ENCODE data around the gene SNN. TPM values are rescaled to one million over a fixed set of nuclear protein-coding genes. Genes with fewer than 3 reads are reported as not detected.

The SNN gene
- total and polyA plus RNA-seq, 12 donors, result 10.1 to 61.4 (median 35.9) TPM

DNA sequence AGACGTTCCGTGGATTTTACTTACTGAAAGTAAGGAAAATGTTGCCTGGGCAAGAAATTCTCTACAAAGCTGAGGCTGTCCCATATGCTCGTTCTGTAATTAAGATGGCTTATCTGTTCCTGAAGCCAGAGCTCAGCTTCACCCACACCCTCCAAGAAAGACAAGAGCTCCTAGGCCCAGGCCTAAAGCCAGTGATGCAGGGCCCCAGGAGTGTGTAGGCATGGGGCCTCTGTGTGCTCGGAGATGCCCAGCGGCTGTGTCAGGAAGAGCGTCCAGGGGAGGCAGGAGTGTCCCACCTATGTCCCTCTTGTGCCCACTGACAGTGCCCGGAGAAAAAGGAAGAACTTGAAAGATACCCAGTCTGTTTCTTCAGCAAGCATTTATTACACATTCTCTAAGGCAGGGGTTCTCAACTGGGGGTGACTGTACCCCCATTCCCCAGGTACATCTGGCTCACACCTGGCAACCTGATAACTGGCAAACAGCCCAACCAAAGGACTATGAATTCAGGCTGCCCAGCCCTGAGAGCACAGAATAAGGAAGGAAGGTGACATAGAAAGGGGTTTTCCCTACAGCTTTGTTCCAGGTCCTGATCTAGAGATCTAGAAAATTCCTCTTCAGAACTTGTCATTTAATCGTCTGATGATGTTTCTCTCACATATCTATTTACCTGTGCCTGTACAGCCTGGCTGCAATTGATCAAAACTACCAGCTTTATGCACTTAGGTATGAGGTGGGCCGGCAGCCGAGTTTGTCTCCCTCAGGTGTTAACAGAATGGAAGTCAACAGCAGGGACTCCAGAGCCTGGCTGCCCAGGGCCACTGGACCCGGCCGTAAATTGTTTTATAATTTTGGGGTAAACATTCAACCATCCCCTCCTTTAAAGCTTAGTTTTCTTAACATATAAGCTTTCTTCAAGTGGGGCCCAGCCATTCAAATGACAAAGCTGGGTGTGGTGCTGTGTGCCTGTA is 12.0 kb downstream of the SNN start:
- ATAC-seq, result no peak
- H3K9me3 ChIP-seq, result no peaks in the 10 kb centered on the region
- peaks cover 27 to 84% (median 77%) of the 10 kb centered on the region in 9 donors for H3K4me1 ChIP-seq
- intact Hi-C loops (cut with DNase I), result no loop called here
- H3K36me3 ChIP-seq, result peaks cover 0 to 96% (median 41%) of the 10 kb centered on the region in 9 donors
- H3K27me3 ChIP-seq, result no peaks in the 10 kb centered on the region
- H3K27ac ChIP-seq, result peak overlapping the region in 2 of 10 donors; percentile 36 to 40
- 78 to 87% methylated on average over 12 of the region's 12 CpGs for WGBS, 2 donors
- H3K4me3 ChIP-seq, result no peak overlapping the region
- no peak for DNase-seq
- TF ChIP-seq CTCF (IDR thresholded peaks at IDR 0.05), result no peak

GRCh38 chr16:11681556-11681955 is 13.3 kb downstream of the SNN start:
- DNase-seq, result no peak
- Histone ChIP-seq H3K4me1 (peaks cover 20 to 79% (median 70%) of the 10 kb centered on the region in 9 donors), H3K36me3 (peaks cover 0 to 98% (median 47%) of the 10 kb centered on the region in 9 donors), H3K4me3 (no peak overlapping the region), H3K27me3 (no peaks in the 10 kb centered on the region), H3K27ac (peak overlapping the region in 4 of 10 donors; percentile 22 to 68 (median 33)), H3K9me3 (no peaks in the 10 kb centered on the region)
- peak in 3 of 8 donors; percentile 32 to 57 (median 48) for ATAC-seq
- WGBS, 2 donors, result 44 to 67% methylated on average over 2 of the region's 2 CpGs
- TF ChIP-seq CTCF (IDR thresholded peaks at IDR 0.05), result no peak
- intact Hi-C loops (cut with DNase I), result no loop called here

DNA sequence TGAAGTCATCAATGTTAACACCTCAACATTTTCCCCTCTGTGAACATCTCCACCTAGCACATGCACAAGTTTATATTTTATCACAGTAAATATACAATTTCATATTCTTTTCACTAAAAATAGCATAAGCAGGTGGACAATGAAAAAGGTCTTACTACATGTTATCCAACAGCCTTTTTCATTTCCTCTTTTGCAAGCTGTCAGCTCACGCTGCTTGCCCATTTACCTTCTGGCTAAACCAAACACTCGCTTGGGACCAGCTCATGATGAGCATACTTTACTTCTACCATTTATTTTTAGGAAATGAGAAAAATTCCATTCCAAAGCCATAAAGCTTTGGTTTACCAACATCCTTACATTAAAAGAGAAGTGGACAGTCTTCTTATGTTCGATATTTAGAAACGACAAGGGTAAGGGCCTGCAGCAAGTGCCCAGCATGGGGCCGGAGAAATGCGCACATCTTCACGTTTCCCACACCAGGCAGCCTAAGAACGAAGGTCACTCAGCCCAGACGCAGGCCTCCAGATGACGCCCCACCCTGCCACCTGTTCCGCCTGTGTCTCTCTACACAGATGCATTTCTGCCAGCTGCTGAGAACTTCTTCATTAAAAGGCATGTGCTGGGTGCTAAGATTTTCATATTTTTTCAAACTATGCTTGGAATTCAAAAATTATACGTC is 13.9 kb downstream of the SNN start:
- Histone ChIP-seq H3K4me3 (no peak overlapping the region), H3K4me1 (peaks cover 20 to 79% (median 65%) of the 10 kb centered on the region in 9 donors), H3K36me3 (peaks cover 0 to 98% (median 45%) of the 10 kb centered on the region in 9 donors), H3K27ac (peak overlapping the region in 6 of 10 donors; percentile 5 to 68 (median 33)), H3K27me3 (no peaks in the 10 kb centered on the region), H3K9me3 (no peaks in the 10 kb centered on the region)
- TF ChIP-seq CTCF (IDR thresholded peaks at IDR 0.05), result no peak
- ATAC-seq, result no peak
- 84% methylated on average over 12 of the region's 12 CpGs for WGBS, 2 donors
- intact Hi-C loops (cut with DNase I), result no loop called here
- no peak for DNase-seq

DNA sequence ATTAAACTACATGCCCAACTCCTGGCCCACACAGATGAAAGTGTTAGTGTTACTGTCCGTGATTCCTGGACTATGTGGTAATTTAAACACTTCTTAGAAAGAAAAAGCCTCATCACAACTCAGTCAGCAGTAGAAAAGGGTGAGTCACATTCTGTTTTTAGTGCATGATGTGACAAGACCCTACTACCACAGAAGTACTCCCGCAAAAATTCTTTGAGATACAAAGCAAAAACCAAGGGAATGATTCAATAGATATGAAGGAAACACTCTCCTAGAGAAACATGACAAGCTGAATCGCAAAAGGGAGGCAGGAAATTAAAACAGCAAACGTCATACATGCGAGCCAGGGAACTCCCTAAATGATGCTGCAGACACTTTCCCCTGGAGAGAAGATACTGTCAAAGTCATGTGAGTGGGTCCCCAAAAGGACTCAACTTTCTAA is 14.4 kb downstream of the SNN start:
- intact Hi-C loops (cut with DNase I), result no loop called here
- peaks cover 0 to 98% (median 50%) of the 10 kb centered on the region in 9 donors for H3K36me3 ChIP-seq
- DNase-seq (no peak), ATAC-seq (peak in 3 of 8 donors; percentile 26 to 45 (median 38))
- H3K27me3 ChIP-seq, result no peaks in the 10 kb centered on the region
- peak overlapping the region in 6 of 10 donors; percentile 5 to 68 (median 34) for H3K27ac ChIP-seq
- no peaks in the 10 kb centered on the region for H3K9me3 ChIP-seq
- 33 to 46% methylated on average over 5 of the region's 5 CpGs for WGBS, 2 donors
- no peak for TF ChIP-seq CTCF (IDR thresholded peaks at IDR 0.05)
- no peak overlapping the region for H3K4me3 ChIP-seq
- peaks cover 20 to 79% (median 63%) of the 10 kb centered on the region in 9 donors for H3K4me1 ChIP-seq
